Trophoblast cell (in vitro differentiated cells and primary cell): Measurements from ENCODE around the gene MORN4.

Experiments
- DNase-seq, 2 donors: peaks; one replicate each; pipeline ENCODE4 v3.0.0-alpha.2; 2016
- H2AFZ ChIP-seq: 2 replicates; pipeline ENCODE4 v1.6.1; 2013; ENCODE audit warnings: low read length, moderate library complexity, mild to moderate bottlenecking; ENCODE audit not compliant: insufficient read depth, poor library complexity
- H2AK5ac ChIP-seq: 2 replicates; pipeline ENCODE4 v1.6.1; 2013; ENCODE audit warnings: mild to moderate bottlenecking, low read length
- H2BK120ac ChIP-seq: 2 replicates; pipeline ENCODE4 v1.6.1; 2013; ENCODE audit warnings: low read length, mild to moderate bottlenecking, moderate library complexity; ENCODE audit not compliant: insufficient read depth, poor library complexity
- H2BK12ac ChIP-seq: 2 replicates; pipeline ENCODE4 v1.6.1; 2013; ENCODE audit warnings: mild to moderate bottlenecking, low read length, moderate library complexity
- H2BK5ac ChIP-seq: 2 replicates; pipeline ENCODE4 v1.6.1; 2013; ENCODE audit warnings: low read length, low read depth, moderate library complexity, mild to moderate bottlenecking; ENCODE audit not compliant: poor library complexity
- H3K14ac ChIP-seq: 2 replicates; pipeline ENCODE4 v1.6.1; 2013; ENCODE audit warnings: mild to moderate bottlenecking, low read length
- H3K18ac ChIP-seq: 2 replicates; pipeline ENCODE4 v1.6.1; 2013; ENCODE audit warnings: mild to moderate bottlenecking, low read length
- H3K23ac ChIP-seq: 2 replicates; pipeline ENCODE4 v1.6.1; 2013; ENCODE audit warnings: low read length
- H3K27ac ChIP-seq: 2 replicates; pipeline ENCODE4 v1.5.1; 2013; ENCODE audit warnings: low read depth, mild to moderate bottlenecking, inconsistent platforms, low read length, moderate library complexity
- H3K27me3 ChIP-seq: 2 replicates; pipeline ENCODE4 v1.6.1; 2013; ENCODE audit warnings: inconsistent platforms, mild to moderate bottlenecking, low read length, moderate library complexity; ENCODE audit not compliant: insufficient read depth
- H3K36me3 ChIP-seq, 2 experiments: 1 replicate in 1 of 2; 2 replicates in 1 of 2; pipeline ENCODE4 v1.6.1; 2013; ENCODE audit warnings: low read length in 2 of 2, mild to moderate bottlenecking in 2 of 2, moderate library complexity in 1 of 2; ENCODE audit not compliant: insufficient read depth in 2 of 2, control insufficient read depth in 1 of 2
- H3K4ac ChIP-seq: 2 replicates; pipeline ENCODE4 v1.6.1; 2013; ENCODE audit warnings: low read depth, mild to moderate bottlenecking, low read length, moderate library complexity
- H3K4me1 ChIP-seq, 2 experiments: 1 replicate in 1 of 2; 2 replicates in 1 of 2; pipeline ENCODE4 v1.6.1; 2013; ENCODE audit warnings: low read length in 2 of 2, mild to moderate bottlenecking in 2 of 2, moderate library complexity in 1 of 2; ENCODE audit not compliant: insufficient read depth in 2 of 2, control insufficient read depth in 1 of 2
- H3K4me2 ChIP-seq: 2 replicates; pipeline ENCODE4 v1.6.1; 2013; ENCODE audit warnings: inconsistent platforms, mild to moderate bottlenecking, low read length, moderate library complexity
- H3K4me3 ChIP-seq: 2 replicates; pipeline ENCODE4 v1.5.1; 2013; ENCODE audit warnings: mild to moderate bottlenecking, low read depth, low read length, inconsistent platforms
- H3K79me1 ChIP-seq: one replicate; pipeline ENCODE4 v1.6.1; 2013; ENCODE audit warnings: low read length
- H3K79me2 ChIP-seq: 2 replicates; pipeline ENCODE4 v1.6.1; 2013; ENCODE audit warnings: low read length, mild to moderate bottlenecking; ENCODE audit not compliant: control insufficient read depth, insufficient read depth, poor library complexity
- H3K9ac ChIP-seq: 2 replicates; pipeline ENCODE4 v1.6.1; 2013; ENCODE audit warnings: mild to moderate bottlenecking, low read length
- H3K9me3 ChIP-seq: 2 replicates; pipeline ENCODE4 v1.6.1; 2013; ENCODE audit warnings: low read depth, mild to moderate bottlenecking, control low read depth, inconsistent platforms, low read length; ENCODE audit not compliant: insufficient read depth
- H4K12ac ChIP-seq: 2 replicates; pipeline ENCODE4 v1.6.1; 2013; ENCODE audit warnings: low read depth, mild to moderate bottlenecking, low read length, moderate library complexity
- H4K8ac ChIP-seq: 2 replicates; pipeline ENCODE4 v1.6.1; 2013; ENCODE audit warnings: low read depth, mild to moderate bottlenecking, low read length, moderate library complexity
- H4K91ac ChIP-seq: one replicate; pipeline ENCODE4 v1.6.1; 2013; ENCODE audit warnings: low read depth, mild to moderate bottlenecking, low read length, moderate library complexity
- WGBS: extraction: QIAGEN DNeasy Blood & Tissue Kit; methylation state at CpG from one replicate; pipeline ENCODE4 v1.1.7; 2013; ENCODE audit warnings: missing lambda C conversion rate; ENCODE audit not compliant: insufficient read length, insufficient coverage; ENCODE audit errors: extremely low coverage; 5-methylcytosine and 5-hydroxymethylcytosine counted together

MORN4 gene

GRCh38 chr10:97627731-97628130 is 5.6 kb downstream of the MORN4 start:
- Histone ChIP-seq H3K14ac (no peak overlapping the region), H3K27me3 (no peaks in the 10 kb centered on the region), H3K4me1 (peaks cover under 1 to 1% of the 10 kb centered on the region in 2 experiments), H3K4ac (no peak overlapping the region), H2BK12ac (no peak overlapping the region), H2BK120ac (no peak overlapping the region), H4K8ac (no peak overlapping the region), H2AK5ac (no peak overlapping the region), H4K91ac (no peak overlapping the region), H3K4me3 (no peak overlapping the region), H2BK5ac (no peak overlapping the region), H3K79me2 (no peaks in the 10 kb centered on the region), H3K18ac (no peak overlapping the region), H2AFZ (no peak overlapping the region), H3K36me3 (no peaks in the 10 kb centered on the region), H3K23ac (no peak overlapping the region), H4K12ac (no peak overlapping the region), H3K4me2 (no peak overlapping the region), H3K27ac (no peak overlapping the region), H3K9ac (no peak overlapping the region), H3K9me3 (no peaks in the 10 kb centered on the region), H3K79me1 (no peaks in the 10 kb centered on the region)
- WGBS: no CpG with 5 or more reads among the region's 4 CpGs
- DNase-seq: no peak

GRCh38 chr10:97623277-97623676 is 10.0 kb downstream of the MORN4 start:
- Histone ChIP-seq H3K4me2 (no peak overlapping the region), H3K27ac (no peak overlapping the region), H2BK120ac (no peak overlapping the region), H3K18ac (no peak overlapping the region), H3K27me3 (no peaks in the 10 kb centered on the region), H4K91ac (no peak overlapping the region), H3K79me2 (no peaks in the 10 kb centered on the region), H2BK12ac (no peak overlapping the region), H2BK5ac (no peak overlapping the region), H3K14ac (no peak overlapping the region), H3K4me1 (no peaks in the 10 kb centered on the region), H4K12ac (no peak overlapping the region), H3K36me3 (no peaks in the 10 kb centered on the region), H4K8ac (no peak overlapping the region), H3K9me3 (no peaks in the 10 kb centered on the region), H2AK5ac (no peak overlapping the region), H3K4ac (no peak overlapping the region), H3K79me1 (no peaks in the 10 kb centered on the region), H3K4me3 (no peak overlapping the region), H2AFZ (no peak overlapping the region), H3K9ac (no peak overlapping the region), H3K23ac (no peak overlapping the region)
- no CpG with 5 or more reads among the region's 1 CpG for WGBS
- no peak for DNase-seq

GRCh38 chr10:97618733-97619132 is 14.6 kb downstream of the MORN4 start:
- Histone ChIP-seq H3K4me2 (no peak overlapping the region), H3K36me3 (no peaks in the 10 kb centered on the region), H4K8ac (no peak overlapping the region), H4K91ac (no peak overlapping the region), H2AK5ac (no peak overlapping the region), H3K79me1 (no peaks in the 10 kb centered on the region), H2BK120ac (no peak overlapping the region), H3K9me3 (no peaks in the 10 kb centered on the region), H3K14ac (no peak overlapping the region), H4K12ac (no peak overlapping the region), H3K4me3 (no peak overlapping the region), H2BK5ac (no peak overlapping the region), H3K23ac (no peak overlapping the region), H3K4ac (no peak overlapping the region), H3K4me1 (no peaks in the 10 kb centered on the region), H3K27ac (no peak overlapping the region), H2BK12ac (no peak overlapping the region), H3K27me3 (no peaks in the 10 kb centered on the region), H3K79me2 (no peaks in the 10 kb centered on the region), H3K18ac (no peak overlapping the region), H2AFZ (no peak overlapping the region), H3K9ac (no peak overlapping the region)
- DNase-seq: no peak
- no CpG with 5 or more reads among the region's 4 CpGs for WGBS

GRCh38 chr10:97618285-97618684 is 15.0 kb downstream of the MORN4 start:
- WGBS: no CpG with 5 or more reads among the region's 4 CpGs
- Histone ChIP-seq H3K4me2 (no peak overlapping the region), H3K9ac (no peak overlapping the region)

More at GRCh38 chr10:97618285-97618684, 15.0 kb downstream of the MORN4 start:
- no peak overlapping the region for H2AK5ac ChIP-seq
- no peak for DNase-seq
- H4K12ac ChIP-seq: no peak overlapping the region
- H3K4me1 ChIP-seq: no peaks in the 10 kb centered on the region
- no peak overlapping the region for H2BK12ac ChIP-seq
- H3K4ac ChIP-seq: no peak overlapping the region
- no peaks in the 10 kb centered on the region for H3K27me3 ChIP-seq
- H3K36me3 ChIP-seq: no peaks in the 10 kb centered on the region
- H2AFZ ChIP-seq: no peak overlapping the region
- H3K9me3 ChIP-seq: no peaks in the 10 kb centered on the region
- no peaks in the 10 kb centered on the region for H3K79me2 ChIP-seq
- no peak overlapping the region for H3K23ac ChIP-seq
- H3K14ac ChIP-seq: no peak overlapping the region
- H4K91ac ChIP-seq: no peak overlapping the region
- H2BK5ac ChIP-seq: no peak overlapping the region
- H3K4me3 ChIP-seq: no peak overlapping the region
- H4K8ac ChIP-seq: no peak overlapping the region
- H3K18ac ChIP-seq: no peak overlapping the region
- no peak overlapping the region for H2BK120ac ChIP-seq
- H3K27ac ChIP-seq: no peak overlapping the region
- no peaks in the 10 kb centered on the region for H3K79me1 ChIP-seq
